Smooth muscle cell (in vitro differentiated cells): ENCODE measurements around the gene MPST. TPM values are rescaled to one million over a fixed set of nuclear protein-coding genes. Genes with fewer than 3 reads are reported as not detected.

Experiments used
- DNase-seq: peaks from one replicate; lab custom pipeline; 2025; ENCODE audit not compliant: unreplicated experiment; lab: John Stamatoyannopoulos, UW
- H2AFZ ChIP-seq: fragments of 200-600 bp; sonication (generic); 2 replicates; pipeline ENCODE4 v1.6.0; 2016; ENCODE audit warnings: antibody characterized with exemption, low read depth, mild to moderate bottlenecking
- H3F3A ChIP-seq: fragments of 200-600 bp; sonication (generic); 2 replicates; pipeline ENCODE4 v1.6.0; 2017; ENCODE audit warnings: antibody characterized with exemption, low read depth
- H3K27ac ChIP-seq: fragments of 200-600 bp; sonication (generic); 2 replicates; pipeline ENCODE4 v1.5.1; 2016; ENCODE audit warnings: low read depth, mild to moderate bottlenecking
- H3K27me3 ChIP-seq: fragments of 200-600 bp; sonication (generic); 2 replicates; pipeline ENCODE4 v1.6.1; 2016; ENCODE audit warnings: low read depth, mild to moderate bottlenecking
- H3K36me3 ChIP-seq: fragments of 200-600 bp; sonication (generic); 2 replicates; pipeline ENCODE4 v1.5.1; 2016; ENCODE audit warnings: low read depth
- H3K4me1 ChIP-seq: fragments of 200-600 bp; sonication (generic); 2 replicates; pipeline ENCODE4 v1.5.1; 2016; ENCODE audit warnings: low read depth
- H3K4me2 ChIP-seq: fragments of 200-600 bp; sonication (generic); 2 replicates; pipeline ENCODE4 v1.6.0; 2016; ENCODE audit warnings: mild to moderate bottlenecking
- H3K4me3 ChIP-seq: fragments of 200-600 bp; sonication (generic); 2 replicates; pipeline ENCODE4 v1.5.1; 2016; ENCODE audit warnings: mild to moderate bottlenecking
- H3K79me2 ChIP-seq: fragments of 200-600 bp; sonication (generic); 2 replicates; pipeline ENCODE4 v1.6.0; 2016; ENCODE audit warnings: low read depth, mild to moderate bottlenecking
- H3K9ac ChIP-seq: fragments of 200-600 bp; sonication (generic); 2 replicates; pipeline ENCODE4 v1.6.0; 2016; ENCODE audit warnings: low read depth
- H3K9me3 ChIP-seq: fragments of 200-600 bp; sonication (generic); replicated peaks from 2 replicates; pipeline ENCODE4 v1.5.1; 2016; ENCODE audit warnings: low read depth
- H4K20me1 ChIP-seq: fragments of 200-600 bp; sonication (generic); 2 replicates; pipeline ENCODE4 v1.6.0; 2016; ENCODE audit warnings: low read depth
- WGBS: methylation state at CpG from one replicate; pipeline ENCODE4 v1.1.7; 2016; ENCODE audit warnings: low lambda C conversion rate; 5-methylcytosine and 5-hydroxymethylcytosine counted together
- polyA plus RNA-seq: library from polyadenylated mRNA; unstranded; fragments of >200 nt; fragmentation: Nextera tagmentation; extraction: Ambion mirVana; gene quantifications from 2 replicates; pipeline ENCODE4 v1.2.1, GENCODE V29; 2016
- total RNA-seq: library from RNA; depleted of rRNA; stranded (reverse); fragments of >200 nt; gene quantifications from 2 replicates; pipeline ENCODE4 v1.2.3, GENCODE V29; 2014
- TF ChIP-seq, protein P1 (sequence below): fragments of 200-600 bp; sonication (generic); IDR thresholded peaks from 2 replicates; pipeline ENCODE4 v1.5.1; 2017; ENCODE audit warnings: borderline replicate concordance, mild to moderate bottlenecking, antibody characterized with exemption; ENCODE audit not compliant: insufficient read depth, poor library complexity, severe bottlenecking

The MPST gene
- total and polyA plus RNA-seq, 2 experiments from 2014 or later: 49.9 to 119 TPM

DNA sequence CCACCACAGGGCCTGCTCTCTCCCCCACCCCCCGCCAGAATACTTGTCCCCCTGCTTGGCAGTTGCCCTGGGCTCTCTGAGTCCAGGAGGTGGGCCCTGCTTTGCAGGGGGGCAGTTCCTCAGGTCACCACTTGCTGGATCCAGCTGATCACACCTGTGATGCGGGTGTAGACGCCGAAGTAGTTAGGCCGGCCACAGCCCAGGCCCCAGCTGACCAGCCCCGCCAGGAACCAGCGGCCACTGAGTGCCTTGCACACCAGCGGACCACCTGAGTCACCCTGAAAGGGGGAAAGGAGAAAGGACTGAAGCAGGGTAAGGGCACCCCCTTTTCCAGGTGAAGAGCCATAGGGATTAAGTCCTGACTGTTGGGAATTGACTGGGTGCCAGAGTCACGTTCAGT is 46.4 kb downstream of the MPST start:
- DNase-seq: no peak
- Histone ChIP-seq H3K27ac (no peak overlapping the region), H3K27me3 (peaks cover 34% of the 10 kb centered on the region), H3K9ac (no peak overlapping the region), H2AFZ (no peak overlapping the region), H3K4me2 (no peak overlapping the region), H4K20me1 (no peaks in the 10 kb centered on the region), H3F3A (no peaks in the 10 kb centered on the region), H3K79me2 (no peaks in the 10 kb centered on the region), H3K4me1 (no peaks in the 10 kb centered on the region), H3K36me3 (no peaks in the 10 kb centered on the region), H3K9me3 (no peaks in the 10 kb centered on the region), H3K4me3 (no peak overlapping the region)
- WGBS: 95% methylated on average over 9 of the region's 9 CpGs
- TF ChIP-seq, protein P1, sequence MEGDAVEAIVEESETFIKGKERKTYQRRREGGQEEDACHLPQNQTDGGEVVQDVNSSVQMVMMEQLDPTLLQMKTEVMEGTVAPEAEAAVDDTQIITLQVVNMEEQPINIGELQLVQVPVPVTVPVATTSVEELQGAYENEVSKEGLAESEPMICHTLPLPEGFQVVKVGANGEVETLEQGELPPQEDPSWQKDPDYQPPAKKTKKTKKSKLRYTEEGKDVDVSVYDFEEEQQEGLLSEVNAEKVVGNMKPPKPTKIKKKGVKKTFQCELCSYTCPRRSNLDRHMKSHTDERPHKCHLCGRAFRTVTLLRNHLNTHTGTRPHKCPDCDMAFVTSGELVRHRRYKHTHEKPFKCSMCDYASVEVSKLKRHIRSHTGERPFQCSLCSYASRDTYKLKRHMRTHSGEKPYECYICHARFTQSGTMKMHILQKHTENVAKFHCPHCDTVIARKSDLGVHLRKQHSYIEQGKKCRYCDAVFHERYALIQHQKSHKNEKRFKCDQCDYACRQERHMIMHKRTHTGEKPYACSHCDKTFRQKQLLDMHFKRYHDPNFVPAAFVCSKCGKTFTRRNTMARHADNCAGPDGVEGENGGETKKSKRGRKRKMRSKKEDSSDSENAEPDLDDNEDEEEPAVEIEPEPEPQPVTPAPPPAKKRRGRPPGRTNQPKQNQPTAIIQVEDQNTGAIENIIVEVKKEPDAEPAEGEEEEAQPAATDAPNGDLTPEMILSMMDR: no peak

- no peaks in the 10 kb centered on the region for H3K79me2 ChIP-seq
- H3K27ac ChIP-seq: no peak overlapping the region
- H3K9ac ChIP-seq: no peak overlapping the region
- TF ChIP-seq, protein P1: no peak
- no peak overlapping the region for H2AFZ ChIP-seq
- H3F3A ChIP-seq: no peaks in the 10 kb centered on the region
- no peaks in the 10 kb centered on the region for H3K4me1 ChIP-seq
- H3K36me3 ChIP-seq: no peaks in the 10 kb centered on the region
- 83% methylated on average over 10 of the region's 10 CpGs for WGBS
- DNase-seq: no peak
- H3K27me3 ChIP-seq: peaks cover 34% of the 10 kb centered on the region
- H3K4me2 ChIP-seq: no peak overlapping the region
- H3K9me3 ChIP-seq: no peaks in the 10 kb centered on the region
- no peaks in the 10 kb centered on the region for H4K20me1 ChIP-seq
- H3K4me3 ChIP-seq: no peak overlapping the region
Measured at GRCh38 chr22:37067428-37067827, 47.9 kb downstream of the MPST start.

DNA sequence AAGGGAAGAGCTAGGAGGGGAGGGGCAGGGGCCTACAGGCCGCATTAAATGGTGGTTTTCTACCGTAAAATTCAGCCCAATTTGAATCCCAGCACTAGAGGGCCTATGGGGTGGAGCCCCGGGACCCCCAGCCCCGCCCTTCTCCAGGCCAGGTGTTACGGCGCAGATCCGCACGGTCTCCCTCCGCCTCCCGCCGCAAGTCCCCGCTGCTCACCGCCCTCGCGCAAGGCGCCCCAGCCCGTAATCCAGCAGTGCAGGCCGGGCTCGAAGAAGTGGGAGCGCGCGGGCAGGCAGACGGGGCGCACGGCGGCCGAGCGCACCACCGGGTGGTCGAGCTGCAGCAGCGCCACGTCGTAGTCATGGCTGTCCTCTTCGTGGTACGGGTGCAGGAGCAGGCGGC is 49.3 kb downstream of the MPST start:
- Histone ChIP-seq H3K27me3 (peaks cover 37% of the 10 kb centered on the region), H2AFZ (no peak overlapping the region), H3K36me3 (no peaks in the 10 kb centered on the region), H3K9me3 (no peaks in the 10 kb centered on the region), H3K27ac (no peak overlapping the region), H3K4me2 (no peak overlapping the region), H3K9ac (no peak overlapping the region), H3K4me1 (no peaks in the 10 kb centered on the region), H3F3A (no peaks in the 10 kb centered on the region), H3K4me3 (no peak overlapping the region), H4K20me1 (no peaks in the 10 kb centered on the region), H3K79me2 (no peaks in the 10 kb centered on the region)
- TF ChIP-seq, protein P1: no peak
- DNase-seq: no peak
- WGBS: 9% methylated on average over 35 of the region's 36 CpGs

GRCh38 chr22:37069319-37069718 is 49.8 kb downstream of the MPST start:
- Histone ChIP-seq H3K9me3 (no peaks in the 10 kb centered on the region), H3F3A (no peaks in the 10 kb centered on the region), H3K36me3 (no peaks in the 10 kb centered on the region), H2AFZ (no peak overlapping the region), H3K27ac (no peak overlapping the region), H3K27me3 (peaks cover 42% of the 10 kb centered on the region), H4K20me1 (no peaks in the 10 kb centered on the region), H3K9ac (no peak overlapping the region), H3K79me2 (no peaks in the 10 kb centered on the region), H3K4me2 (no peak overlapping the region), H3K4me1 (no peaks in the 10 kb centered on the region), H3K4me3 (no peak overlapping the region)
- 55% methylated on average over 9 of the region's 11 CpGs for WGBS
- no peak for DNase-seq
- TF ChIP-seq, protein P1: no peak
